Sigmoid colon (tissue), 7 donors: Measurements from ENCODE around the gene PDZD7. TPM values are rescaled to one million over a fixed set of nuclear protein-coding genes. Genes with fewer than 3 reads are reported as not detected.

Source experiments
- DNase-seq: peaks from one replicate; pipeline ENCODE4 v3.0.0-alpha.2; 2019
- H3K27ac ChIP-seq, 4 donors: fragments of 200-600 bp; sonication (generic); one replicate each; pipeline ENCODE4 v1.5.1; 2016 to 2019; ENCODE audit warnings: mild to moderate bottlenecking in 1 of 4
- H3K27me3 ChIP-seq, 3 donors: fragments of 200-600 bp; sonication (generic); one replicate each; pipeline ENCODE4 v1.5.1; 2019; ENCODE audit warnings: mild to moderate bottlenecking in 1 of 3
- H3K36me3 ChIP-seq, 4 donors: fragments of 200-600 bp; sonication (generic); one replicate each; pipeline ENCODE4 v1.5.1; 2016 to 2019
- H3K4me1 ChIP-seq, 4 donors: fragments of 200-600 bp; sonication (generic); one replicate each; pipeline ENCODE4 v1.5.1; 2017 to 2019
- H3K4me3 ChIP-seq, 4 donors: fragments of 200-600 bp; sonication (generic); one replicate each; pipeline ENCODE4 v1.5.1; 2017 to 2019; ENCODE audit warnings: mild to moderate bottlenecking in 2 of 4, moderate library complexity in 1 of 4
- H3K9me3 ChIP-seq, 4 donors: fragments of 200-600 bp in 3 of 4; sonication (generic) in 3 of 4; one replicate each; pipeline versions ENCODE4 v1.5.1 to v1.6.1; 2013 to 2019
- EP300 ChIP-seq, 4 donors: sonication (generic); formaldehyde crosslinking; IDR thresholded peaks; one replicate each; pipeline ENCODE4 v1.6.1; 2017; ENCODE audit warnings: antibody characterized with exemption in 4 of 4
- POLR2A ChIP-seq, 2 donors: fragments of 450-650 bp; IDR thresholded peaks; one replicate each; pipeline ENCODE4 v1.6.1; 2016; ENCODE audit warnings: antibody characterized with exemption in 2 of 2, mild to moderate bottlenecking in 2 of 2, moderate library complexity in 2 of 2
- POLR2AphosphoS5 ChIP-seq, 4 donors: sonication (generic); formaldehyde crosslinking; IDR thresholded peaks; one replicate each; pipeline ENCODE4 v1.6.1; 2017; ENCODE audit warnings: antibody characterized with exemption in 4 of 4
- WGBS, 2 donors: extraction: QIAGEN DNeasy Blood & Tissue Kit; methylation state at CpG; one replicate each; pipeline ENCODE4 v1.1.7; 2013; 5-methylcytosine and 5-hydroxymethylcytosine counted together
- intact Hi-C: fragments of 100-400 bp; cut with DNase I; formaldehyde crosslinking; loops from one replicate; pipeline ENCODE4 v1.15.1; 2023
- polyA plus RNA-seq, 3 donors: library from polyadenylated mRNA; stranded (reverse); fragments of 200-250 nt; gene quantifications; one replicate each; pipeline ENCODE4 v1.2.3, GENCODE V29; 2013
- small RNA-seq, 3 donors: library from RNA; depleted of rRNA; stranded (forward); fragments of <200 nt; gene quantifications; one replicate each; pipeline ENCODE3, GENCODE V24; 2016
- total RNA-seq, 4 donors: library from RNA; depleted of rRNA; stranded (reverse); fragments of >200 nt; gene quantifications; one replicate each; pipeline ENCODE4 v1.1.0, GENCODE V29; 2016
- TF ChIP-seq, protein P1 (sequence below), 4 experiments: fragments of 450-650 bp in 3 of 4; fragments of 200-600 bp in 1 of 4; IDR thresholded peaks; one replicate each; pipeline ENCODE4 v1.5.1; 2016 to 2019; ENCODE audit warnings: antibody characterized with exemption in 4 of 4, mild to moderate bottlenecking in 3 of 4, moderate library complexity in 2 of 4
- donor health status: healthy with polysubstance abuse.
- donor health status: Bipolar disorder and iron deficiency.
- donor health status: healthy.

The PDZD7 gene
- total and polyA plus RNA-seq, 7 donors, result 0.16 to 2.4 (median 0.90) TPM; not detected in 1

DNA sequence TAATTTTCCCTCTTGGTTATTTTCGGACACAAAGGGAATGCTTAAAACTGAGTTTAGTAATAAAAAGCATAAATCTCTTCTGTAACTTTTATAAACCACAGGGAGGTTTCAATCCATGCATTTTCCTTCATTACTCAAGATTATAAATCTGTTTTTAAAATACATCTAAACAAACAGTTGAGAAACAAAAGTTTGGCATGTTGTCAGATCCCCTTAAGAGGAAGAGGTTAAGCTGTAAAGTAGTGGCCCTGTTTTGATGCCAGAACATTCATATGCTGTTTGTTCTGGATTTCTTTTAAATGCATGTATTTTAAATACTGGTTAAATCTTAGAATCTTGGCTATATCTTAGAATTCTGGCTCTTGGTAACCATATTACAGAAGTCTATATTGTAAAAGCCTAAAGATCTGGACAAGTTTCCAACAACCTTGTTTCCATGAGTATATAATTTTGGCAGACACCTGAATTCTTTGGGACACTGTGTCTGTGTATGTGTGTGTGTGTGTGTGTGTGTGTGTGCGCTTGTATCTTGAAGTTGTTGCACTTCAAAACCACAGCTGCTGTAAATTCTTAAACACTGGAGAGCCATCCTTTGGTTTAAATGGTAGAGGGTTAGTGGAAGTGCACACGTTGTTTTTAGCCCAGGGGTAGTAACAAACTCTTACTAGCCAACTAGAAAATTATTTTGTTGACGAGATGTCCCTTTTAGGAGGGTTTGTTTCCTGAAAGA is 68.4 kb downstream of the PDZD7 start:
- Histone ChIP-seq H3K27me3 (no peaks in the 10 kb centered on the region), H3K27ac (no peak overlapping the region), H3K36me3 (peaks cover 0 to 80% (median 15%) of the 10 kb centered on the region in 4 donors), H3K9me3 (no peaks in the 10 kb centered on the region), H3K4me3 (no peak overlapping the region), H3K4me1 (no peaks in the 10 kb centered on the region)
- TF ChIP-seq POLR2AphosphoS5 (IDR thresholded peaks at IDR 0.05), result no peak
- intact Hi-C loops, result loop anchor here (5.0 kb wide), 1 partner anchor 35 kb away; no protein-coding TSS in a partner anchor
- WGBS, 2 donors, result 84 to 86% methylated on average over 4 of the region's 4 CpGs
- DNase-seq, result no peak

DNA sequence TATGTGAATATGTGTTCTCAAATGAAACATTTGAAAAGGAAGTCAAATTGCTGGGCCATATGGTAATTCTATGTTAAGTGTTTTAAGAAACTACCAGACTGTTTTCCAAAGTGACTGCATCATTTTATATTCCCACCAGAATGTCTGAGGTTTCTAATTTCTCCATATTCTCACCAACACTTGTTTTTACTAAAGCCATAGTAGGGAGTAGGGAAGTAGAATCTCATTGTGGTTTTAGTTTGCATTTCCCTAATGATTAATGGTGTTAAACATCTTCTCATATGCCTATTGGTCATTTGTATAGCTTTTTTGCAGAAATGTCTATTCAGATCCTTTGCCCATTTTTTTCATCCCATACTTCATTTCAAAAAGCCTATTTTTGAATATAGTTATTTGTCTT is 70.7 kb downstream of the PDZD7 start:
- no peaks in the 10 kb centered on the region for H3K27me3 ChIP-seq
- no peaks in the 10 kb centered on the region for H3K4me1 ChIP-seq
- no peak overlapping the region for H3K27ac ChIP-seq
- TF ChIP-seq EP300 (IDR thresholded peaks at IDR 0.05), result no peak
- no peak for TF ChIP-seq POLR2AphosphoS5 (IDR thresholded peaks at IDR 0.05)
- TF ChIP-seq, protein P1, sequence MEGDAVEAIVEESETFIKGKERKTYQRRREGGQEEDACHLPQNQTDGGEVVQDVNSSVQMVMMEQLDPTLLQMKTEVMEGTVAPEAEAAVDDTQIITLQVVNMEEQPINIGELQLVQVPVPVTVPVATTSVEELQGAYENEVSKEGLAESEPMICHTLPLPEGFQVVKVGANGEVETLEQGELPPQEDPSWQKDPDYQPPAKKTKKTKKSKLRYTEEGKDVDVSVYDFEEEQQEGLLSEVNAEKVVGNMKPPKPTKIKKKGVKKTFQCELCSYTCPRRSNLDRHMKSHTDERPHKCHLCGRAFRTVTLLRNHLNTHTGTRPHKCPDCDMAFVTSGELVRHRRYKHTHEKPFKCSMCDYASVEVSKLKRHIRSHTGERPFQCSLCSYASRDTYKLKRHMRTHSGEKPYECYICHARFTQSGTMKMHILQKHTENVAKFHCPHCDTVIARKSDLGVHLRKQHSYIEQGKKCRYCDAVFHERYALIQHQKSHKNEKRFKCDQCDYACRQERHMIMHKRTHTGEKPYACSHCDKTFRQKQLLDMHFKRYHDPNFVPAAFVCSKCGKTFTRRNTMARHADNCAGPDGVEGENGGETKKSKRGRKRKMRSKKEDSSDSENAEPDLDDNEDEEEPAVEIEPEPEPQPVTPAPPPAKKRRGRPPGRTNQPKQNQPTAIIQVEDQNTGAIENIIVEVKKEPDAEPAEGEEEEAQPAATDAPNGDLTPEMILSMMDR (IDR thresholded peaks at IDR 0.05), result no peak
- no peak for TF ChIP-seq POLR2A (IDR thresholded peaks at IDR 0.05)
- H3K36me3 ChIP-seq, result peaks cover 0 to 96% (median 23%) of the 10 kb centered on the region in 4 donors
- no peak overlapping the region for H3K4me3 ChIP-seq
- no peaks in the 10 kb centered on the region for H3K9me3 ChIP-seq
- intact Hi-C loops, result loop anchor here (5.0 kb wide), 1 partner anchor 33 kb away; no protein-coding TSS in a partner anchor
- DNase-seq, result no peak

Small RNA genes lying within 50 kb of the gene (small RNA-seq; reads per million reads assigned to genes)
- 0 reads per million in 3 donors for gene MIR608

Other genes starting within 250 kb of the PDZD7 start
- 10 to 100 TPM; 31.8 to 49.9 (median 38.7) TPM for gene SLF2, start 118.2 kb downstream of the PDZD7 start, total RNA-seq
- 10 to 100 TPM in 1 of 3 donors, 1 to 10 TPM in 2; 3.2 to 12.1 (median 4.2) TPM for gene SLF2, start 118.2 kb downstream of the PDZD7 start, polyA plus RNA-seq
- gene SEMA4G, start 61.6 kb downstream of the PDZD7 start, total RNA-seq, result 1 to 10 TPM in 2 of 4 donors, under 1 TPM in 2; 0.49 to 2.2 (median 0.90) TPM
- gene SEMA4G, start 61.6 kb downstream of the PDZD7 start, polyA plus RNA-seq, result 10 to 100 TPM; 33.1 to 65.8 (median 41.4) TPM
- gene MRPL43, start 43.6 kb downstream of the PDZD7 start, total RNA-seq, result 100 to 1,000 TPM in 1 of 4 donors, 10 to 100 TPM in 3; 81.3 to 119 (median 91.7) TPM
- 100 to 1,000 TPM in 1 of 3 donors, 10 to 100 TPM in 2; 73.8 to 111 (median 78.7) TPM for gene MRPL43, start 43.6 kb downstream of the PDZD7 start, polyA plus RNA-seq
- 1 to 10 TPM; 3.3 to 4.6 (median 4.1) TPM for gene TWNK, start 43.6 kb downstream of the PDZD7 start, total RNA-seq
- 1 to 10 TPM; 2.4 to 9.0 (median 2.8) TPM for gene TWNK, start 43.6 kb downstream of the PDZD7 start, polyA plus RNA-seq
- gene LZTS2, start 31.3 kb downstream of the PDZD7 start, total RNA-seq, result 100 to 1,000 TPM in 3 of 4 donors, 10 to 100 TPM in 1; 82.3 to 169 (median 116) TPM
- gene LZTS2, start 31.3 kb downstream of the PDZD7 start, polyA plus RNA-seq, result 10 to 100 TPM; 10.9 to 36.7 (median 23.4) TPM
- 10 to 100 TPM; 17.5 to 57.1 (median 43.5) TPM for gene SFXN3, start 105 bp upstream of the PDZD7 start, total RNA-seq
- gene SFXN3, start 105 bp upstream of the PDZD7 start, polyA plus RNA-seq, result 10 to 100 TPM in 2 of 3 donors, 1 to 10 TPM in 1; 9.5 to 16.9 (median 11.4) TPM
- gene KAZALD1, start 30.9 kb upstream of the PDZD7 start, total RNA-seq, result 1 to 10 TPM in 3 of 4 donors, under 1 TPM in 1; 0.49 to 3.9 (median 3.0) TPM
- gene KAZALD1, start 30.9 kb upstream of the PDZD7 start, polyA plus RNA-seq, result 10 to 100 TPM; 15.6 to 40.2 (median 25.7) TPM
- not detected for gene TLX1, start 100.2 kb upstream of the PDZD7 start, total RNA-seq
- gene TLX1, start 100.2 kb upstream of the PDZD7 start, polyA plus RNA-seq, result under 1 TPM in 1 of 3 donors, not detected in 2; 0.07 TPM
- gene LBX1, start 198.3 kb upstream of the PDZD7 start, total RNA-seq, result not detected
- gene LBX1, start 198.3 kb upstream of the PDZD7 start, polyA plus RNA-seq, result not detected